ENCODE results near the gene ATP4A.

ATP4A gene

DNA sequence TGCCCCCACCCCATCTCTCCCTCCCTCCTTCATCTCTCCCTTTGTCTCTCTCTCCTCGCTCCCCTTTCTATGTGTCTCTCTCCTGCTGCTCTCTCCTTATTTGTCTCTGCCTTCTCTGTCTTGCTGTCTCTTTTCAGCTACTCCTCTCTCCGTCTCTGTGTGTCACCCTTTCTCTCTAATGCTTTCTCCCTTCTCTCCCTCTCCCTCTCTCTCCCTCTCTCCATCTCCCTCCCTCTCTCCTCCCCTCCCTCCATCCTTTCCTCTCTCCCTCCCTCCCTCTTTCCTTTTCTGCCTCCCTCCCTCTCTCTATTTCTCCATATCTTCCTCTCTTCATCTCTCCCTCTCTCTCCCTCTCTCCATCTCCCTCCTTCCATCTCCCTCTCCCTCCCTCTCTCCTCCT, 682 bp downstream of the ATP4A start:
- TF ChIP-seq, protein P1, sequence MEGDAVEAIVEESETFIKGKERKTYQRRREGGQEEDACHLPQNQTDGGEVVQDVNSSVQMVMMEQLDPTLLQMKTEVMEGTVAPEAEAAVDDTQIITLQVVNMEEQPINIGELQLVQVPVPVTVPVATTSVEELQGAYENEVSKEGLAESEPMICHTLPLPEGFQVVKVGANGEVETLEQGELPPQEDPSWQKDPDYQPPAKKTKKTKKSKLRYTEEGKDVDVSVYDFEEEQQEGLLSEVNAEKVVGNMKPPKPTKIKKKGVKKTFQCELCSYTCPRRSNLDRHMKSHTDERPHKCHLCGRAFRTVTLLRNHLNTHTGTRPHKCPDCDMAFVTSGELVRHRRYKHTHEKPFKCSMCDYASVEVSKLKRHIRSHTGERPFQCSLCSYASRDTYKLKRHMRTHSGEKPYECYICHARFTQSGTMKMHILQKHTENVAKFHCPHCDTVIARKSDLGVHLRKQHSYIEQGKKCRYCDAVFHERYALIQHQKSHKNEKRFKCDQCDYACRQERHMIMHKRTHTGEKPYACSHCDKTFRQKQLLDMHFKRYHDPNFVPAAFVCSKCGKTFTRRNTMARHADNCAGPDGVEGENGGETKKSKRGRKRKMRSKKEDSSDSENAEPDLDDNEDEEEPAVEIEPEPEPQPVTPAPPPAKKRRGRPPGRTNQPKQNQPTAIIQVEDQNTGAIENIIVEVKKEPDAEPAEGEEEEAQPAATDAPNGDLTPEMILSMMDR (IDR thresholded peaks at IDR 0.05; ENCODE audit: low read depth, low read length), result no peak
- H3K27me3 ChIP-seq (ENCODE audit: insufficient read depth, low read depth, severe bottlenecking), result no peaks in the 10 kb centered on the region
- no peak overlapping the region for H3K4me3 ChIP-seq (ENCODE audit: low read depth, low read length)
- H3K36me3 ChIP-seq, result no peaks in the 10 kb centered on the region
- no peaks in the 10 kb centered on the region for H3K9me3 ChIP-seq (ENCODE audit: severe bottlenecking)
- no peak overlapping the region for H3K27ac ChIP-seq
- no peak for DNase-seq

DNA sequence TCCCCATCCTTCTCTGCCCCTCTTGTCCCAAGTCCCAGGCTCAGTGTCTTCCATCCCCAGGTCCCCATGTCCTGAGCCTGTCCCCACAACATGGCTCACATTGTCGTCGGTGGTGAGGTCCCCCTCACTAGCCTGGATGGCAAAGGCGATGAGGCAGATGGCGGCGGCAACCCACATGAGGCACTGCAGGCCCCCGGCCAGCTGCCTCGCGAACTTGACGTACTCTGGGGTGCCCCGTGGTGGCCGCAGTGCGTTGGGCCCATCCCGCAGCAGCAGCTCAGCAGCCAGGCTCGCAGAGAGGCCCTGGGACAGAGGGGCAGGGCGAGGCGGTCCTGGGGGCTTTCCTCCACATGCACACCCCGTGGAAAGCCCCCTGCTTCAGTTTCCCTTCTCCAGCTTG, 1.1 kb downstream of the ATP4A start:
- TF ChIP-seq, protein P1 (IDR thresholded peaks at IDR 0.05; ENCODE audit: low read depth, low read length), result no peak
- H3K27ac ChIP-seq, result no peak overlapping the region
- DNase-seq, result no peak
- H3K27me3 ChIP-seq (ENCODE audit: insufficient read depth, low read depth, severe bottlenecking), result no peaks in the 10 kb centered on the region
- H3K4me3 ChIP-seq (ENCODE audit: low read depth, low read length), result no peak overlapping the region
- no peaks in the 10 kb centered on the region for H3K9me3 ChIP-seq (ENCODE audit: severe bottlenecking)
- no peaks in the 10 kb centered on the region for H3K36me3 ChIP-seq

DNA sequence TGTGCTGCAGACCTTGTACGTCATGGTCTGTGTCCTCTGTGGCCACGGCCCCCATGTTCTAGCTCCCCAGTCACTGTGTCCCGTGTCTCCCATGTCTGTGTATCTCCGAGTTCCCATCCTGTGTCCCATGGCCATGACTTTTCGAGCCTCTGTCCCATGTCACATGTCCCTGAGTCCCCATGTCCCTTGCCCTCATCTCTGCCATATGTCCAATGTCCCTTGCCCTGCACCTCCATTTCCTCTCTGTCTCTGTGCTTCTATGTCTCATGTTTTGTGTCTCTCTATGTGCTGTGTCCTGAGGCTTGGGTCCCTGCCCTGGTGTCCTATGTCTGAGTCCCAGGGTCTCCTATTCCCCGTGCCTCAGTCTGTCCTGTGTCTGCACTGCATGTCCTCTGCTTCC, 2.0 kb downstream of the ATP4A start:
- no peak for DNase-seq
- TF ChIP-seq, protein P1 (IDR thresholded peaks at IDR 0.05; ENCODE audit: low read depth, low read length), result no peak
- Histone ChIP-seq H3K9me3 (ENCODE audit: severe bottlenecking) (no peaks in the 10 kb centered on the region), H3K36me3 (no peaks in the 10 kb centered on the region), H3K27ac (no peak overlapping the region), H3K4me3 (ENCODE audit: low read depth, low read length) (no peak overlapping the region), H3K27me3 (ENCODE audit: insufficient read depth, low read depth, severe bottlenecking) (no peaks in the 10 kb centered on the region)

DNA sequence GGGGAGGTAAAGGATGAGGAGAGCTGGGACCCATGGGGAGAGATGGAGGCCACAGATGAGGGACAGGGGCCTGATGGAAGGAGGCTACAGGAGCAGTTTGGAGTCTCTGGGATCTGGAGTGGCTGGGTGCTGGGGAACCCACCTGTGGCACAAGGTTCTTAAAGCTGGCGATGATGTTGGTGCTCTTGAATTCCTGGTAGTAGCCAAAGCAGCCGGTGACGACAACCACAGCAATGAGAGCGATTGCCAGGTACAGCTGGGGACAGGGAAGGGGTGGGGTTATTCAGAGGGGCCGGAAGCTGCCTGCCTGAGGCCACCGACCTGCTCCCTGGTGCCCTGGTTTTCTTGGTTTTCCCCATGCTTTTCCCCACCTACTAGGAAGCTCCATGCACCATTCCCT, 2.8 kb downstream of the ATP4A start:
- Histone ChIP-seq H3K9me3 (ENCODE audit: severe bottlenecking) (peaks cover 3% of the 10 kb centered on the region), H3K27me3 (ENCODE audit: insufficient read depth, low read depth, severe bottlenecking) (no peaks in the 10 kb centered on the region), H3K4me3 (ENCODE audit: low read depth, low read length) (no peak overlapping the region), H3K36me3 (no peaks in the 10 kb centered on the region), H3K27ac (no peak overlapping the region)
- TF ChIP-seq, protein P1 (IDR thresholded peaks at IDR 0.05; ENCODE audit: low read depth, low read length), result no peak
- no peak for DNase-seq

DNA sequence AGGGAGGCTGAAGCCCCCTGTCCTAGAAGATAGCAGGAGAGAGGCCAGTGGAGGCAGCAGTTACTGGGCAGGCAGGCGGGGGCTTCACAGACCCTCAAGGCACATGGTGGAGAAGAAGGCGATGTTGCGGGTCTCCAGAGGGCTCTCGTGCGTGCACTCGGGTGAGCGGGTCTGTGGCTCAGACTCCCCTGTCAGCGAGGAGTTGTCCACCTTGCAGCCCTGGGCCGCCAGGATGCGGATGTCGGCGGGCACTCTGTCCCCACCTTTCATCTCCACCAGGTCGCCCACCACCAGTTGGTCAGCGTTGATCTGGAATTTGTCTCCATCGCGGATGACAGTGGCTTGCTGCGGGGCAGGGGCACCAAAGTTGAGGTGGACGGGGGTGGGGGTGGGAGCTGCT, 3.2 kb downstream of the ATP4A start:
- no peak for DNase-seq
- no peaks in the 10 kb centered on the region for H3K36me3 ChIP-seq
- no peak overlapping the region for H3K27ac ChIP-seq
- TF ChIP-seq, protein P1 (IDR thresholded peaks at IDR 0.05; ENCODE audit: low read depth, low read length), result no peak
- H3K4me3 ChIP-seq (ENCODE audit: low read depth, low read length), result no peak overlapping the region
- peaks cover 3% of the 10 kb centered on the region for H3K9me3 ChIP-seq (ENCODE audit: severe bottlenecking)
- H3K27me3 ChIP-seq (ENCODE audit: insufficient read depth, low read depth, severe bottlenecking), result no peaks in the 10 kb centered on the region

DNA sequence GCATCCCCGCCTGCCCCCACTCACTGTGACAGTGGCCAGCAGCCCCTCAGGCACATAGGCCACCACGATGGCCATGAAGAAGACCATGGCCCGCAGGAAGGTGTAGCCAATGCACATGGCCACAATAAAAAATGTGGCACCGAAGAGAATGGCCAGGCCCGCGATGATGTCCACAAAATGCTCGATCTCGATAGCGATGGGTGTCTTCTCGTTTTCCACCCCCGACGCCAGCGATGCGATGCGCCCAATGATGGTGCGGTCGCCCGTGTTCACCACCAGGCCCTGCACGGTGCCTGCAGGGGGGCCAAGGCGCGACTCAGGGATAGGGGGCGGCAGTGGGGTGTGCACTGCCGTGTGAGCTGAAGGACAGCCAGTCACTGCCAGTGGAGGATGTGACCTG, 3.7 kb downstream of the ATP4A start:
- Histone ChIP-seq H3K4me3 (ENCODE audit: low read depth, low read length) (no peak overlapping the region), H3K9me3 (ENCODE audit: severe bottlenecking) (peaks cover 3% of the 10 kb centered on the region), H3K36me3 (no peaks in the 10 kb centered on the region), H3K27me3 (ENCODE audit: insufficient read depth, low read depth, severe bottlenecking) (no peaks in the 10 kb centered on the region), H3K27ac (no peak overlapping the region)
- TF ChIP-seq, protein P1 (IDR thresholded peaks at IDR 0.05; ENCODE audit: low read depth, low read length), result no peak
- DNase-seq, result no peak
